ENCODE results near the gene OTUD5.

OTUD5 gene

GRCh38 chrX:48958635-48959094 lies 1.3 kb upstream of the OTUD5 start:
- Histone ChIP-seq H3K27me3 (replicated peaks; ENCODE audit: control insufficient read depth, insufficient read depth, low read length, poor library complexity, severe bottlenecking) (no peaks in the 10 kb centered on the region), H3K9me3 (ENCODE audit: control insufficient read depth, low read length) (no peaks in the 10 kb centered on the region), H3K27ac (ENCODE audit: insufficient read depth, low read length, poor library complexity, severe bottlenecking) (peak overlapping the region; percentile 92), H3K4me3 (ENCODE audit: insufficient read depth, low read depth, low read length, poor library complexity, severe bottlenecking) (peak overlapping the region; percentile 62), H3K4me1 (ENCODE audit: control insufficient read depth, insufficient read depth, low read length, poor library complexity, severe bottlenecking) (peaks cover 13% of the 10 kb centered on the region), H3K36me3 (ENCODE audit: control insufficient read depth, insufficient read depth, low read length) (peaks cover 10% of the 10 kb centered on the region)
- DNase-seq, result peak in 1 of 3 donors; percentile 1

DNA sequence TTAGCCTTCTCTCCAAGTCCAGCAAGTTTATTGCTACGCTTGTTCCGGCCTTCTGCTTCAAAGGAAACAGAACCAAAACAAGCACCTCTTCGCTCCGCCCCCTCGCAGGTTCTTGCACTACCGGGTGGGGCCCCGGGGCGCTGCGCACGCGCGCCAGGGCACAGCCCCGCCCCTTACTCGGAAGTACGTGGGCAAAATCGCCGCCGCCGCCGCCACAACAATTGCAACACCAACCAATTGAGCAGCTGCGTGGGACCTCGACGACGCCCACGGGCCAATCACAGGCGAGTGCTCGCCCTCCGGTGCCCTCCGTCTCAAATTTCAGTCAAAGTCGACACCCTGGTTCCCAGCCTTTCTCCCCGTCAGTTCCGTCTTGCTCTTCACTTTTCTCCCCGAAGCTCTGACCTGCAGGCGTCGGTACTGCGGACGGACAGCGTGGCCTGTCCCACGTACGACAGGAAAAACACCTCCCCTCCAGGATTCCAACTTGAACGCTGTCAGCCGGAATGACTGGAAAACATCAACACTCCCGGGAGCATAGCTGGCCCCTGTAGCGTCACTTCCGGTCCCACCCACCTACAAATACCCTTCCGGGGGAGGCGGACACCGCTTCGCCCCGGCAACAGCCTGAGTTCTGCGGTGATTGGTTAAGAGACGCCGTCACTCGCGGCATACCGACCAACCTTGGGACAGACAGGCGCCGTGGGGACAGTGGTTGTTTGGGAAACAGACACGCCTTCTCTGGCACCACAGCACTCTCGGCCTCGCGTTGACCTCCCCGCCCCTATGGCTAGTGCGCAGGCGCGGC lies 624 bp upstream of the OTUD5 start:
- H3K4me1 ChIP-seq (ENCODE audit: control insufficient read depth, insufficient read depth, low read length, poor library complexity, severe bottlenecking), result peaks cover 17% of the 10 kb centered on the region
- peak overlapping the region; percentile 62 for H3K4me3 ChIP-seq (ENCODE audit: insufficient read depth, low read depth, low read length, poor library complexity, severe bottlenecking)
- DNase-seq, result peak; percentile 90 to 93 (median 92)
- H3K27me3 ChIP-seq (replicated peaks; ENCODE audit: control insufficient read depth, insufficient read depth, low read length, poor library complexity, severe bottlenecking), result no peaks in the 10 kb centered on the region
- peak overlapping the region; percentile 92 for H3K27ac ChIP-seq (ENCODE audit: insufficient read depth, low read length, poor library complexity, severe bottlenecking)
- H3K36me3 ChIP-seq (ENCODE audit: control insufficient read depth, insufficient read depth, low read length), result peaks cover 10% of the 10 kb centered on the region
- no peaks in the 10 kb centered on the region for H3K9me3 ChIP-seq (ENCODE audit: control insufficient read depth, low read length)

- H3K4me1 ChIP-seq (ENCODE audit: control insufficient read depth, insufficient read depth, low read length, poor library complexity, severe bottlenecking), result peaks cover 17% of the 10 kb centered on the region
- H3K9me3 ChIP-seq (ENCODE audit: control insufficient read depth, low read length), result no peaks in the 10 kb centered on the region
- peak overlapping the region; percentile 64 for H3K4me3 ChIP-seq (ENCODE audit: insufficient read depth, low read depth, low read length, poor library complexity, severe bottlenecking)
- peak overlapping the region; percentile 92 for H3K27ac ChIP-seq (ENCODE audit: insufficient read depth, low read length, poor library complexity, severe bottlenecking)
- no peaks in the 10 kb centered on the region for H3K27me3 ChIP-seq (replicated peaks; ENCODE audit: control insufficient read depth, insufficient read depth, low read length, poor library complexity, severe bottlenecking)
- DNase-seq, result peak; percentile 45 to 49 (median 48)
- H3K36me3 ChIP-seq (ENCODE audit: control insufficient read depth, insufficient read depth, low read length), result peaks cover 10% of the 10 kb centered on the region
These were observed 536 bp downstream of the OTUD5 start for GRCh38 chrX:48956728-48957414.

- Histone ChIP-seq H3K4me3 (ENCODE audit: insufficient read depth, low read depth, low read length, poor library complexity, severe bottlenecking) (no peak overlapping the region), H3K36me3 (ENCODE audit: control insufficient read depth, insufficient read depth, low read length) (no peaks in the 10 kb centered on the region)
These were observed 8.8 kb downstream of the OTUD5 start for GRCh38 chrX:48948589-48948988.

DNA sequence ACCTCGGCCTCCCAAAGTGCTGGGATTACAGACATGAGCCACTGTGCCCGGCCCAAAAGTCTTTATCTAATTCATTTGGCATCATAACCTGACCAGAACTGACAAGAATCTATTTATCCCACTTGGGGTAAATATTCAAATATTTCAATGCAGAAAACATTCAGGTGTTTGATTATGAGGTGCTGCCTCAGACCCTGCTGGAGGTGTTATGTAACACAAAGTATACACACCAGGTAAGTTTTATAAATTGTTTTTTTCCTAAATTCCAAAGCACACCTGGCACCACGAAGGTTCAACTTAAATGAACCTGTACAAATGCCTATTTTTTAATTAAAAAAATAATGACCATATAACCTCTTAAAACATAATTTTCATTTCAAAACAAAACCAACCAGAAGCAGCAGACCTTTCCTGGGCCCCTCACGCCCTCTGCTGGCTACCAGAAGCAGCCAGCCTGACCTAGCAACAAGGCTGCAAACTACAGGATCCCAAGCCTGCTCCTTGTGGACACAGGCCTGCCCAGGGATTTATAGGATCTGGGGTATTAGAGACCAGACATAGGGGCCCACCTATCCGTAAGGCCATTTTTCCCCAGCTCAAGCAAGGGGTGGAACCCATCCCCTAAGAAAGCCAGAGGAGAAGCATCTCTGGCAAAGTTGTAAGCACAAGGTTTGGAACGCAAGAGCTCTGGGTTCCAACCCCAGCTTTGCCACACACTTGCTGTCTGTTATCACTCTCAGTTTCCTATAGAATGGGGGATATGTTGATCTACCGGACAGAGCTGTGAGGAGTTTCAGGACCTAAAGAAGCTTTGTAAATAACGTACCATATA lies 11.7 kb downstream of the OTUD5 start:
- peak; percentile 26 to 33 (median 29) for DNase-seq
- H3K36me3 ChIP-seq (ENCODE audit: control insufficient read depth, insufficient read depth, low read length), result peaks cover 4% of the 10 kb centered on the region
- peaks cover 25% of the 10 kb centered on the region for H3K4me1 ChIP-seq (ENCODE audit: control insufficient read depth, insufficient read depth, low read length, poor library complexity, severe bottlenecking)

More at GRCh38 chrX:48948589-48948988, 8.8 kb downstream of the OTUD5 start:
- Histone ChIP-seq H3K27me3 (replicated peaks; ENCODE audit: control insufficient read depth, insufficient read depth, low read length, poor library complexity, severe bottlenecking) (no peaks in the 10 kb centered on the region), H3K9me3 (ENCODE audit: control insufficient read depth, low read length) (no peaks in the 10 kb centered on the region), H3K27ac (ENCODE audit: insufficient read depth, low read length, poor library complexity, severe bottlenecking) (peak overlapping the region; percentile 7), H3K4me1 (ENCODE audit: control insufficient read depth, insufficient read depth, low read length, poor library complexity, severe bottlenecking) (peaks cover 8% of the 10 kb centered on the region)
- DNase-seq, result no peak

DNA sequence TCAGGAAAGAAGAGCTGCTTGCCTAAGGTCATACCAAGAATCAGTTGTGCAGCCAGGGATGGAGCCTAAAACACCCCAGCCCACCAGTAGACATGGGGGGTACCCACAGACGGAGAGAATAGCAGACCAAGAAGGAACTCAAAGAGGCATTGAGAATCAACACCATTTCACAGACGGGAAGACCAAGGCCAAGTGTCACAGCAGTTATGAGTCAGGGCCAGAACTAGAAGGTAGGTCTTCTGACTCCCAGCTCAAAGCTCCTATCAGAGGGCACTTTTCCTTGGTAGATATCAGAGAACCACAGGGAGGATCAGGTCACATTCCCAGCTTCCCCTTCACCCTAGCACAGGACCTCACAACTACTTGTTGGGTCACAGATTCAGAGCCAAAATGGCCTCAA lies 14.5 kb downstream of the OTUD5 start:
- H3K36me3 ChIP-seq (ENCODE audit: control insufficient read depth, insufficient read depth, low read length), result peaks cover 4% of the 10 kb centered on the region

More for the DNA sequence above, 11.7 kb downstream of the OTUD5 start:
- H3K27ac ChIP-seq (ENCODE audit: insufficient read depth, low read length, poor library complexity, severe bottlenecking), result no peak overlapping the region
- H3K4me3 ChIP-seq (ENCODE audit: insufficient read depth, low read depth, low read length, poor library complexity, severe bottlenecking), result no peak overlapping the region
- no peaks in the 10 kb centered on the region for H3K9me3 ChIP-seq (ENCODE audit: control insufficient read depth, low read length)
- no peaks in the 10 kb centered on the region for H3K27me3 ChIP-seq (replicated peaks; ENCODE audit: control insufficient read depth, insufficient read depth, low read length, poor library complexity, severe bottlenecking)

GRCh38 chrX:48940404-48940955 lies 16.9 kb downstream of the OTUD5 start:
- H3K9me3 ChIP-seq (ENCODE audit: control insufficient read depth, low read length), result no peaks in the 10 kb centered on the region
- DNase-seq, result no peak
- peaks cover 72% of the 10 kb centered on the region for H3K4me1 ChIP-seq (ENCODE audit: control insufficient read depth, insufficient read depth, low read length, poor library complexity, severe bottlenecking)
- peaks cover 4% of the 10 kb centered on the region for H3K36me3 ChIP-seq (ENCODE audit: control insufficient read depth, insufficient read depth, low read length)
- no peaks in the 10 kb centered on the region for H3K27me3 ChIP-seq (replicated peaks; ENCODE audit: control insufficient read depth, insufficient read depth, low read length, poor library complexity, severe bottlenecking)
- H3K27ac ChIP-seq (ENCODE audit: insufficient read depth, low read length, poor library complexity, severe bottlenecking), result peak overlapping the region; percentile 96
- H3K4me3 ChIP-seq (ENCODE audit: insufficient read depth, low read depth, low read length, poor library complexity, severe bottlenecking), result peak overlapping the region; percentile 25

More for the DNA sequence above, 14.5 kb downstream of the OTUD5 start:
- Histone ChIP-seq H3K27me3 (replicated peaks; ENCODE audit: control insufficient read depth, insufficient read depth, low read length, poor library complexity, severe bottlenecking) (no peaks in the 10 kb centered on the region), H3K4me3 (ENCODE audit: insufficient read depth, low read depth, low read length, poor library complexity, severe bottlenecking) (no peak overlapping the region), H3K9me3 (ENCODE audit: control insufficient read depth, low read length) (no peaks in the 10 kb centered on the region), H3K27ac (ENCODE audit: insufficient read depth, low read length, poor library complexity, severe bottlenecking) (no peak overlapping the region), H3K4me1 (ENCODE audit: control insufficient read depth, insufficient read depth, low read length, poor library complexity, severe bottlenecking) (peaks cover 52% of the 10 kb centered on the region)
- DNase-seq, result no peak

DNA sequence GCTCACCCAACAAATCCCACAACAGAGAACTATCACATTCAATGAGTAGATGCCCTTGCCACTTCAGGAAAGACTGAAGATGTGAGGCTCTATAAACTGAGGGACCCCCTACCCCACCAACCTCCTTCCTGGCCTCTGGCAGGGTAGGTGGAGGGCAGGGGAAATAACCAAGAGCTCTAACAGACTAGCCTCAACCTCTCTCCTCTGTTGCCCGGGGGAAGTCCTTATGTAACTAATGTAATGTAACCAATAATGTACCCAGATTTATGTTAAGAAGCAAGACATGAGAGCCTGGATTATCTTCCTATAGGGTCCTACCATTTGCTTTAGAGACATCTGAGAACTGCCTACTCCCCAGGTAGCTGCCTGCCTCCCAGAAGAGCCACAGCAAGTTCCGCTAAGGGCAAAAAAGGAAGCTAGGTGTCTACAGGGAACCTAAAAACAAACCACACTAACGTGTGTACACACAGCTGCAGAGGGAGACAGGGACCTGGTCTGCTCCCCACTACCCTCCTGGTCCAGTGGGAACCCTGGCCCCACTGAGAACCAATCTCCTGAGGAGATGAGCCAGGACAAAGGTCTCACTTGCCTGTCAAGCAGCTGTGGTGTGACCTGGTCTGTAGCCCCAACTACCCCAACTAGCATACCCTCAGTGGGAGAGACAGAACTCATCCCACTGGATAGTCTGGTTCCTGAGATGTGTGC lies 17.7 kb downstream of the OTUD5 start:
- no peaks in the 10 kb centered on the region for H3K27me3 ChIP-seq (replicated peaks; ENCODE audit: control insufficient read depth, insufficient read depth, low read length, poor library complexity, severe bottlenecking)
- H3K4me3 ChIP-seq (ENCODE audit: insufficient read depth, low read depth, low read length, poor library complexity, severe bottlenecking), result peak overlapping the region; percentile 25
- no peaks in the 10 kb centered on the region for H3K9me3 ChIP-seq (ENCODE audit: control insufficient read depth, low read length)
- peak overlapping the region; percentile 96 for H3K27ac ChIP-seq (ENCODE audit: insufficient read depth, low read length, poor library complexity, severe bottlenecking)
- peaks cover 4% of the 10 kb centered on the region for H3K36me3 ChIP-seq (ENCODE audit: control insufficient read depth, insufficient read depth, low read length)
- peaks cover 80% of the 10 kb centered on the region for H3K4me1 ChIP-seq (ENCODE audit: control insufficient read depth, insufficient read depth, low read length, poor library complexity, severe bottlenecking)
- no peak for DNase-seq

All from effector memory CD4-positive, alpha-beta T cell (primary cell).